ENCODE data around the gene TMEM11. TPM values are rescaled to one million over a fixed set of nuclear protein-coding genes. Genes with fewer than 3 reads are reported as not detected.
A peak's percentile ranks its signal among the peaks of the same experiment; 100 is the strongest.

The TMEM11 gene
- total RNA-seq, 1 experiment from 2014 or later: 32.5 TPM

- peak overlapping the region; percentile 95 for H3K9ac ChIP-seq (ENCODE audit: extremely low read depth, insufficient read length, low read length)
- no peak overlapping the region for H4K8ac ChIP-seq (replicated peaks; ENCODE audit: insufficient read length, low read depth, low read length)
- no peaks in the 10 kb centered on the region; the same call in 1 of the 2 replicates for H3K27me3 Mint-ChIP-seq (ENCODE audit: low read depth)
- peaks cover 3% of the 10 kb centered on the region for H4K20me1 ChIP-seq (ENCODE audit: control insufficient read depth, insufficient read depth, insufficient read length)
- H2BK5ac ChIP-seq (ENCODE audit: insufficient read length, low read length): no peak overlapping the region
- H3K4me3 Mint-ChIP-seq: peak overlapping the region; percentile 93 to 97
- no peak overlapping the region for H2AK5ac ChIP-seq (ENCODE audit: insufficient read length, low read length)
- H3K79me2 ChIP-seq (ENCODE audit: insufficient read depth, low read length): peaks cover 53% of the 10 kb centered on the region
- H3T11ph ChIP-seq (ENCODE audit: low read length): no peak overlapping the region
- H3K36me3 Mint-ChIP-seq (ENCODE audit: insufficient read depth in 1 of 3, low read depth in 3 of 3): peaks cover 9 to 25% (median 11%) of the 10 kb centered on the region in 3 experiments; a peak in 6 of 7 replicates
- no peak overlapping the region for H4K5ac ChIP-seq (ENCODE audit: insufficient read length, low read depth, low read length)
- H3K9me3 Mint-ChIP-seq: no peaks in the 10 kb centered on the region
- H3K23ac ChIP-seq (ENCODE audit: insufficient read length, low read depth, low read length): no peak overlapping the region
- no peak overlapping the region for H3K18ac ChIP-seq (ENCODE audit: insufficient read length, low read depth, low read length)
- H3K4me1 ChIP-seq (ENCODE audit: insufficient read depth, low read length): peaks cover 2% of the 10 kb centered on the region; the same call in 1 of the 2 replicates
- H4K91ac ChIP-seq (ENCODE audit: insufficient read length, low read depth, low read length): no peak overlapping the region
- peaks cover 17% of the 10 kb centered on the region for H3K23me2 ChIP-seq (ENCODE audit: insufficient read length, low read depth, low read length, poor library complexity, severe bottlenecking)
- H3K79me1 ChIP-seq (ENCODE audit: insufficient read depth, low read depth, low read length, poor library complexity, severe bottlenecking): peaks cover 4% of the 10 kb centered on the region
- peaks cover 45 to 47% of the 10 kb centered on the region in 2 experiments for H3K4me1 Mint-ChIP-seq
- no peak for DNase-seq
- H2AFZ ChIP-seq (ENCODE audit: low read length): no peak overlapping the region
- peak overlapping the region in 2 of 3 experiments; percentile 95 to 99; a peak in 5 of 7 replicates for H3K27ac Mint-ChIP-seq
- no peak overlapping the region for H3K56ac ChIP-seq (ENCODE audit: insufficient read length, low read depth, low read length)
- no peak overlapping the region for H2BK12ac ChIP-seq (ENCODE audit: insufficient read length, low read depth, low read length)
- no peak overlapping the region for H2BK15ac ChIP-seq (ENCODE audit: low read depth, low read length)
- H2BK20ac ChIP-seq (ENCODE audit: low read depth, low read length, poor library complexity, severe bottlenecking): no peak overlapping the region
- no CpG with 5 or more reads among the region's 18 CpGs for whole genome bisulfite sequencing (ENCODE audit: extremely low coverage, insufficient read length, low lambda C conversion rate)
- H3K14ac ChIP-seq (ENCODE audit: insufficient read depth, low read length): peak overlapping the region; percentile 94; the same call in 1 of the 2 replicates
- TF ChIP-seq, protein P1, sequence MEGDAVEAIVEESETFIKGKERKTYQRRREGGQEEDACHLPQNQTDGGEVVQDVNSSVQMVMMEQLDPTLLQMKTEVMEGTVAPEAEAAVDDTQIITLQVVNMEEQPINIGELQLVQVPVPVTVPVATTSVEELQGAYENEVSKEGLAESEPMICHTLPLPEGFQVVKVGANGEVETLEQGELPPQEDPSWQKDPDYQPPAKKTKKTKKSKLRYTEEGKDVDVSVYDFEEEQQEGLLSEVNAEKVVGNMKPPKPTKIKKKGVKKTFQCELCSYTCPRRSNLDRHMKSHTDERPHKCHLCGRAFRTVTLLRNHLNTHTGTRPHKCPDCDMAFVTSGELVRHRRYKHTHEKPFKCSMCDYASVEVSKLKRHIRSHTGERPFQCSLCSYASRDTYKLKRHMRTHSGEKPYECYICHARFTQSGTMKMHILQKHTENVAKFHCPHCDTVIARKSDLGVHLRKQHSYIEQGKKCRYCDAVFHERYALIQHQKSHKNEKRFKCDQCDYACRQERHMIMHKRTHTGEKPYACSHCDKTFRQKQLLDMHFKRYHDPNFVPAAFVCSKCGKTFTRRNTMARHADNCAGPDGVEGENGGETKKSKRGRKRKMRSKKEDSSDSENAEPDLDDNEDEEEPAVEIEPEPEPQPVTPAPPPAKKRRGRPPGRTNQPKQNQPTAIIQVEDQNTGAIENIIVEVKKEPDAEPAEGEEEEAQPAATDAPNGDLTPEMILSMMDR (conservative IDR thresholded peaks at IDR 0.05): no peak
- H2BK120ac ChIP-seq (ENCODE audit: low read depth, low read length, poor library complexity, severe bottlenecking): no peak overlapping the region
- no peak overlapping the region for H3K4ac ChIP-seq (ENCODE audit: low read depth, low read length)
- no peak overlapping the region for H3K27ac ChIP-seq (ENCODE audit: insufficient read length, low read depth, low read length)
- H3K4me2 ChIP-seq (ENCODE audit: insufficient read depth, insufficient read length, low read length): peak overlapping the region; percentile 97
- no peaks in the 10 kb centered on the region for H3K27me3 ChIP-seq (ENCODE audit: insufficient read depth, low read length)
- H3K9me3 ChIP-seq (ENCODE audit: control insufficient read depth, low read depth, low read length): no peaks in the 10 kb centered on the region
Measured at GRCh38 chr17:21212826-21213637, 929 bp downstream of the TMEM11 start.
